CD1c-positive myeloid dendritic cell (primary cell): Measurements from ENCODE around the gene GOT1.

Source experiments
- DNase-seq: peaks from one replicate; pipeline ENCODE4 v3.0.0-alpha.2; 2016; ENCODE audit errors: extremely low spot score

GOT1 gene

DNA sequence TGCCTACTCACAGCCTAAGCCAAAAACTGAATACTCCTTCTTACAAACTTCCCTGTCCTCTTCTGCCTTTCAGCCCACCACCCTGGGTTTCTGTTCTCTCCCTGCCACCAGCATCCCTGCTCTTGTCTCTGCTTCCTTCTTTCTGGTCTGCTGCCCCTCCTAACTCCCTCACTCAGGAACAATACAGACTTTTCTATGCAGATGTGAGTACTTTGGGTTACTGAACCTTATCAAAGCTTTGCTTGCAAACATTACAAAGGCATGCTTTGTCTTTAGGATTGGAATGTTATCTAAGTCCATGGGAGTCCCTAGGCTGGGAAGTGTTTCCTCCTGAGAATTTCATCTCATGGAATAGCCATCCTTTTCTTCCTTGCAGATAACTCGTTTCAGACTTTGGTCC, 72.3 kb downstream of the GOT1 start:
- DNase-seq = no peak

DNA sequence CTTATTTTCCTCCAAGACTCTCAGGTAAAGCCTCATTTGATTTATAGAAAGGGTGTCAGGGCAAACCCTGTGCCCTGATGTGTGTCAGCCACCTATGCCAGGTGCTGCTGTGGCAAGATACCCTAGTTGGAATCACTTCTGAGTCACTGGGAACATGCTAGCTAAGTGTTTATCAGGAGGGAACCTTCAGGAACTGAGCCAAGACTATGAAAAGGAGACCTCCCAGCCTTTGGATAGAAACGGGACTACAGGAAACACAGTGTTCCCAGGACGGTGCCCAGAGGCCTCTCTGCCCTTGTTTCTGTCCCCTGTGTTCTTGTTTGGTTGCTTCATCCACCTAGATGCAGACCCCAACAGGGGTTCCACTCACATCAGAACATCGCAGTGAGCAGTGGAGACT, 72.7 kb downstream of the GOT1 start:
- no peak for DNase-seq

DNA sequence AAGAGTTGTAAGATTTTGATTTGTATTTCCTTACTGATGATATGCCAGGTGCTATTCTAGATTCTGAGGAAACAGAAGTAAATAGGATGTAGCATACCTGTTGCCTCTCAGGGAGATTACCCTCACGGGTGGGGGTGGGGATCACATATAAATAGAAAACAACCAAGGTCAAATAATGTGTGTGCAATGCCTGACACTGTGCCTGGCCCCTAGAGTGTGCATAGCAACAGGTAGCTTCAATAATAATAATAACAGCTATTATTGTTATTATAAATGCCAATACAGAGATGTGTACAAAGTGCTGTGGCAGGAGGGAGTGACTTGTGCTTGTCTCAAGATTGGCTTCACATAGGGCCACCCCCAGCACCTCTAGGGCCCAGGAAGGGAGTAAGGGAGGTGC, 77.2 kb downstream of the GOT1 start:
- no peak for DNase-seq

DNA sequence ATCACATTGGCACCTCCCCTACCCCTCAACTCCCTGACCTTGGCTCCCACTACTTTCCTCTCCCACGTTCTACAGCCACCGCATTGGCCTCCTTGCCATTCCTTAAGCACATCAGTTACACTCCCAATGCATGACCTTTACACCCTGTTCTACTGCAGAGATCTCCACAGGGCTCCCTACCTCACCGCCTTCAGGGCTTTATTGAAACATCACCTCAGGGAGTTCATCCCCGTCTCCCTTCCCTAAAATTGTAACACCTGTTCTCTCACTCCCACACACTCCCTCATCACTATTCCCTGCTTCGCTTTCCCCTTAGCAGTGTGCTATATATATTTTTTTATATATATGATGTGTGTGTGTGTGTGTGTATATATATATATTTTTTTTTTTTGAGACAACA, 82.8 kb downstream of the GOT1 start:
- DNase-seq = no peak
